Dermis lymphatic vessel endothelial cell (primary cell): ENCODE results near the gene ZNF736. TPM values are rescaled to one million over a fixed set of nuclear protein-coding genes. Genes with fewer than 3 reads are reported as not detected.

ENCODE experiments used
- total RNA-seq: library from RNA; depleted of rRNA; stranded (reverse); fragments of >200 nt; gene quantifications from 2 replicates; pipeline ENCODE4 v1.2.1, GENCODE V29; 2014

ZNF736 gene
- 6.0 and 9.4 TPM in 2 replicates for total RNA-seq

DNA sequence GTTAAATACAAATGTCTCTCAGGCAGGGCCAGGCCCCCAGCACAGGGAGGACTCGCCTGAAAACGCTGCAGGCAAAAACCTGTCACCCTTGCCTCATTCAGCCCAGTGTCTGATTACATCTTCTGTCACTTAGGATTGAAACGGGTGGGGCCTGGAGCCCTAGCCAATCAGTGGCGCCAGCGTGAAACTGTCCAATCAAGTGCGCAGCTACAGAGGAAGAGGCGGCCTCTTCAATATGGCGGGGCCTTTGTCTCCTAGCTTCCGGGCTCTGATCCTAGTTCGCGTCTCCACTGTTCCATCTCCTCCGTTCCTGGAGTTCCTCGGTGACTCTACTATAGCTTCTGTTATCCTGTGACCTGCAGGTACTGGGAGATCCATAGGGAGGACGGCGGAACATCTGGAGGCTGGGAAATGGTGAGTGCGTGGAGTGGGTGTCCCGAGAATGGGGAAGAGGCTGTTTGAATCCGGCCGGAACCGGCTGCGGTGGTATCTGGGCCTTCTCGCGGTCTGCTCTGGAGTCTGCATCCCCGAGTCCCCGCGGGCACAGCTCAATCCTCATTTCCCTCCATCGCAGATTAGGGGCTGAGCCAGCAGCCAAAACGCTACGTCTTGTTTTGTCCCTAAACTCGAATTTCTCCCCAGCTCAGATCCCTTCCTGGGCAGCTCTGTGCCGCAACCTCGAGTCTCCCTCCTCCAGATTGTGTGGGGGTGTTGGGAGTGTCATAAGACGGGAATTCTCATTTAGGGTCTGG lies at the start of gene ZNF736:
ZNF736 (plus strand) TSS at position 222 of the 752 bp plus-strand sequence; CDS start at position 412, 190 bp downstream.

Other genes starting within 250 kb of the ZNF736 start
- not detected in 2 replicates for gene ZNF735, start 106.8 kb upstream of the ZNF736 start, total RNA-seq
- gene ZNF679, start 85.5 kb upstream of the ZNF736 start, total RNA-seq = not detected in 2 replicates
- 7.5 and 12.6 TPM in 2 replicates for gene ZNF680, start 249.1 kb downstream of the ZNF736 start, total RNA-seq